ENCODE data around the gene GGT1. TPM values are rescaled to one million over a fixed set of nuclear protein-coding genes. Genes with fewer than 3 reads are reported as not detected.

GGT1 gene
- total RNA-seq, 1 donor from 2014 or later: 32.1 TPM

GRCh38 chr22:24584871-24585411 lies 18.1 kb upstream of the GGT1 start:
- DNase-seq (ENCODE audit: low read depth): no peak
- TF ChIP-seq, protein P1, sequence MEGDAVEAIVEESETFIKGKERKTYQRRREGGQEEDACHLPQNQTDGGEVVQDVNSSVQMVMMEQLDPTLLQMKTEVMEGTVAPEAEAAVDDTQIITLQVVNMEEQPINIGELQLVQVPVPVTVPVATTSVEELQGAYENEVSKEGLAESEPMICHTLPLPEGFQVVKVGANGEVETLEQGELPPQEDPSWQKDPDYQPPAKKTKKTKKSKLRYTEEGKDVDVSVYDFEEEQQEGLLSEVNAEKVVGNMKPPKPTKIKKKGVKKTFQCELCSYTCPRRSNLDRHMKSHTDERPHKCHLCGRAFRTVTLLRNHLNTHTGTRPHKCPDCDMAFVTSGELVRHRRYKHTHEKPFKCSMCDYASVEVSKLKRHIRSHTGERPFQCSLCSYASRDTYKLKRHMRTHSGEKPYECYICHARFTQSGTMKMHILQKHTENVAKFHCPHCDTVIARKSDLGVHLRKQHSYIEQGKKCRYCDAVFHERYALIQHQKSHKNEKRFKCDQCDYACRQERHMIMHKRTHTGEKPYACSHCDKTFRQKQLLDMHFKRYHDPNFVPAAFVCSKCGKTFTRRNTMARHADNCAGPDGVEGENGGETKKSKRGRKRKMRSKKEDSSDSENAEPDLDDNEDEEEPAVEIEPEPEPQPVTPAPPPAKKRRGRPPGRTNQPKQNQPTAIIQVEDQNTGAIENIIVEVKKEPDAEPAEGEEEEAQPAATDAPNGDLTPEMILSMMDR (conservative IDR thresholded peaks at IDR 0.05; ENCODE audit: low read depth, low read length): no peak
- H3K4me3 ChIP-seq (ENCODE audit: low read depth, low read length): no peak overlapping the region

DNA sequence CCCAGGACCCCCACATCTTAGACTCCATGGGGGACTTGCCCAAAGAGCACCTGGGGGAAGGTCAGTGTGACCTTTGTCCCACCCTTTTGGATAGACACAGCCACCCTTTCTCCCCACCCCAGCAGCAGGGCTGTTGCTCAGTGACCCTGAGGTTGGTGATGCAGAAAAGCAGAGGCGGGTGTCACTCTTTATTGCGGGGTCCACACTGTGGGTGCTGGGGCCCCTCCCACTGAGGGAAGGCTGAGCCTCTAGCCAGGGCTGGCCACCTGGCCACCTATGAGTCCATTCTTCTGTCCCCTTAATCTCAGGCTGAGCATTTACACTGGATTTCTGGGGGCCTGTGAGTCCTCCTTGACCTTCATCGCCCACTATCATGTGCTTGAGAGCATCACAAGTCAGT lies 17.5 kb upstream of the GGT1 start:
- TF ChIP-seq, protein P1 (conservative IDR thresholded peaks at IDR 0.05; ENCODE audit: low read depth, low read length): no peak
- H3K4me3 ChIP-seq (ENCODE audit: low read depth, low read length): no peak overlapping the region
- DNase-seq (ENCODE audit: low read depth): no peak

GRCh38 chr22:24585927-24586546 lies 17.0 kb upstream of the GGT1 start:
- TF ChIP-seq, protein P1 (conservative IDR thresholded peaks at IDR 0.05; ENCODE audit: low read depth, low read length): no peak
- DNase-seq (ENCODE audit: low read depth): no peak
- H3K4me3 ChIP-seq (ENCODE audit: low read depth, low read length): no peak overlapping the region

DNA sequence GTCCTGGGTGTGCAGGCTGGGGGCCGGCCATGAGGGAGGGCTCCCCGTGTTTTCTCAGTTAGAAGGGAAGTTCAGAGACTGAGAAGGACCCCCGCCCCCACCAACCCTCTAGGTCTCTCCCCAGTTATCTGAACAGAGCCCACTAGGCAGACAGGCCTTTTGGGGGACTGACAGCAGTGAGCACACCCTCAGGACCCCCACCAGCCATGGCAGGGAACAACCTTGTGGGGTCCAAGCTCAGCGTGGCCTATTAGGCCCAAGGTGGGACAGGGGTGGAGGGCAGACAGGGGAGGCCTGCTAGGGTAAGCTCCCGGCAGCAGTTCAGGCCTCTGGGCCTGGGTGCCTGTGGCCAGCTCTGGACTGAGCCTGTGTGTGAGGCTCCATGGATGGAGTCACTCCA lies 15.7 kb upstream of the GGT1 start:
- TF ChIP-seq, protein P1 (conservative IDR thresholded peaks at IDR 0.05; ENCODE audit: low read depth, low read length): no peak
- H3K4me3 ChIP-seq (ENCODE audit: low read depth, low read length): no peak overlapping the region
- no peak for DNase-seq (ENCODE audit: low read depth)

GRCh38 chr22:24587948-24588347 lies 15.0 kb upstream of the GGT1 start:
- H3K4me3 ChIP-seq (ENCODE audit: low read depth, low read length): no peak overlapping the region
- TF ChIP-seq, protein P1 (conservative IDR thresholded peaks at IDR 0.05; ENCODE audit: low read depth, low read length): no peak
- DNase-seq (ENCODE audit: low read depth): no peak

- no peak for DNase-seq (ENCODE audit: low read depth)
- TF ChIP-seq, protein P1 (conservative IDR thresholded peaks at IDR 0.05; ENCODE audit: low read depth, low read length): no peak
- no peak overlapping the region for H3K4me3 ChIP-seq (ENCODE audit: low read depth, low read length)
These were observed 14.6 kb upstream of the GGT1 start for GRCh38 chr22:24588381-24588756.

Data from epithelial cell of proximal tubule (primary cell).